H1 (cell line): ENCODE results near the gene LDAH. TPM values are rescaled to one million over a fixed set of nuclear protein-coding genes. Genes with fewer than 3 reads are reported as not detected.

Experiments
- CTCF ChIA-PET: fragments of 300-600 bp; sonication (Branson Sonifier 250); formaldehyde crosslinking; loops from one replicate; lab custom pipeline; 2021; ENCODE audit not compliant: partially characterized antibody; lab: Charles Lee
- POLR2A ChIA-PET: fragments of 300-600 bp; sonication (Branson Sonifier 250); formaldehyde crosslinking; loops from one replicate; lab custom pipeline; 2021; ENCODE audit warnings: inconsistent platforms; ENCODE audit not compliant: partially characterized antibody; lab: Charles Lee
- DNase-seq, 2 experiments: peaks; one replicate each; pipeline versions ENCODE4 v3.0.0 to v3.0.0-alpha.2; 2010 to 2022; ENCODE audit warnings: low spot score in 2 of 2, low read depth in 1 of 2, mixed read lengths in 1 of 2
- FAIRE-seq: peaks from 2 replicates; lab custom pipeline; 2011; peaks lifted over from hg19 to GRCh38; lab: Jason Lieb, UNC
- H2AFZ ChIP-seq: 2 replicates; pipeline ENCODE4 v1.8.1; 2012; ENCODE audit warnings: low read length, inconsistent platforms
- H2AK5ac ChIP-seq: 2 replicates; pipeline ENCODE4 v1.6.1; 2013; ENCODE audit warnings: low read depth, low read length
- H2BK120ac ChIP-seq: replicated peaks from 2 replicates; pipeline ENCODE3; 2013; ENCODE audit warnings: low read depth, low read length, inconsistent platforms
- H2BK12ac ChIP-seq: 2 replicates; pipeline ENCODE4 v1.6.1; 2013; ENCODE audit warnings: low read depth, low read length
- H2BK15ac ChIP-seq: 2 replicates; pipeline ENCODE4 v1.6.1; 2013; ENCODE audit warnings: low read length
- H2BK20ac ChIP-seq: 2 replicates; pipeline ENCODE4 v1.6.1; 2013; ENCODE audit warnings: low read length
- H2BK5ac ChIP-seq: 2 replicates; pipeline ENCODE4 v1.6.1; 2013; ENCODE audit warnings: low read depth, low read length
- H3K14ac ChIP-seq: 2 replicates; pipeline ENCODE4 v1.6.1; 2013; ENCODE audit warnings: inconsistent platforms; ENCODE audit not compliant: insufficient read length
- H3K18ac ChIP-seq: 2 replicates; pipeline ENCODE4 v1.6.1; 2013; ENCODE audit warnings: low read length; ENCODE audit errors: extremely low read depth
- H3K23ac ChIP-seq: 2 replicates; pipeline ENCODE4 v1.6.1; 2013; ENCODE audit warnings: inconsistent platforms; ENCODE audit not compliant: insufficient read length
- H3K23me2 ChIP-seq: 2 replicates; pipeline ENCODE4 v1.6.1; 2013; ENCODE audit warnings: low read depth, low read length
- H3K27ac ChIP-seq: 2 replicates; pipeline ENCODE4 v1.6.1; 2011; ENCODE audit warnings: low read depth, low read length, inconsistent platforms
- H3K27me3 ChIP-seq, 4 experiments: replicated peaks in 1 of 4; 1 replicate in 1 of 4; 2 replicates in 3 of 4; pipeline versions ENCODE4 v1.6.1 to v1.8.1; 2011 to 2013; ENCODE audit warnings: low read length in 3 of 4, mild to moderate bottlenecking in 3 of 4, inconsistent platforms in 2 of 4, mixed read lengths in 2 of 4, moderate library complexity in 1 of 4; ENCODE audit not compliant: control insufficient read depth in 3 of 4, insufficient read depth in 3 of 4; ENCODE audit errors: extremely low read depth in 1 of 4
- H3K36me3 ChIP-seq, 4 experiments: 2 replicates each; pipeline versions ENCODE4 v1.6.1 to v1.8.1; 2011 to 2013; ENCODE audit warnings: mild to moderate bottlenecking in 4 of 4, low read length in 3 of 4, moderate library complexity in 2 of 4, control low read depth in 1 of 4, inconsistent platforms in 1 of 4; ENCODE audit not compliant: insufficient read depth in 4 of 4, control insufficient read depth in 2 of 4
- H3K4ac ChIP-seq: replicated peaks from 2 replicates; pipeline ENCODE3; 2013; ENCODE audit warnings: low read length, low read depth, mixed read lengths, inconsistent platforms; ENCODE audit not compliant: insufficient read length
- H3K4me1 ChIP-seq, 4 experiments: replicated peaks in 1 of 4; 1 replicate in 1 of 4; 2 replicates in 3 of 4; pipeline versions ENCODE4 v1.6.1 to v1.8.1; 2011 to 2013; ENCODE audit warnings: low read length in 3 of 4, inconsistent platforms in 2 of 4, mixed read lengths in 1 of 4; ENCODE audit not compliant: insufficient read depth in 4 of 4, control insufficient read depth in 3 of 4
- H3K4me2 ChIP-seq, 2 experiments: 2 replicates each; pipeline versions ENCODE4 v1.6.1 to v1.8.1; 2011 to 2013; ENCODE audit warnings: low read depth in 2 of 2, low read length in 2 of 2, control low read depth in 1 of 2, inconsistent platforms in 1 of 2, mild to moderate bottlenecking in 1 of 2; ENCODE audit not compliant: insufficient read depth in 1 of 2
- H3K4me3 ChIP-seq, 4 experiments: fragments of 200-600, 300-600 bp in 1 of 4; sonication (generic), shearing (Covaris generic), sonication (Bioruptor Twin) in 1 of 4; 2 replicates each; pipeline versions ENCODE4 v1.5.1 to v1.8.1; 2011 to 2016; ENCODE audit warnings: low read length in 4 of 4, low read depth in 3 of 4, control low read depth in 2 of 4, inconsistent platforms in 2 of 4, mild to moderate bottlenecking in 2 of 4, mixed read lengths in 1 of 4, moderate library complexity in 1 of 4; ENCODE audit not compliant: insufficient read depth in 2 of 4; ENCODE audit errors: extremely low read depth in 1 of 4
- H3K56ac ChIP-seq: replicated peaks from 2 replicates; pipeline ENCODE3; 2013; ENCODE audit warnings: low read depth, mild to moderate bottlenecking, mixed read lengths, low read length, inconsistent platforms; ENCODE audit not compliant: insufficient read length
- H3K79me1 ChIP-seq: 2 replicates; pipeline ENCODE4 v1.6.1; 2013; ENCODE audit warnings: low read depth, low read length, control low read depth
- H3K79me2 ChIP-seq, 2 experiments: 2 replicates each; pipeline versions ENCODE4 v1.6.1 to v1.8.1; 2012 to 2013; ENCODE audit warnings: low read length in 2 of 2, mild to moderate bottlenecking in 2 of 2, inconsistent platforms in 1 of 2; ENCODE audit not compliant: insufficient read depth in 2 of 2, control insufficient read depth in 1 of 2
- H3K9ac ChIP-seq, 4 experiments: replicated peaks in 1 of 4; 1 replicate in 1 of 4; 2 replicates in 3 of 4; pipeline versions ENCODE4 v1.6.1 to v1.8.1; 2011 to 2013; ENCODE audit warnings: low read depth in 3 of 4, low read length in 3 of 4, control low read depth in 2 of 4, mild to moderate bottlenecking in 2 of 4, moderate library complexity in 2 of 4, inconsistent platforms in 1 of 4; ENCODE audit errors: extremely low read depth in 1 of 4
- H3K9me3 ChIP-seq, 2 experiments: 2 replicates each; pipeline versions ENCODE4 v1.6.1 to v1.8.1; 2012 to 2013; ENCODE audit warnings: mild to moderate bottlenecking in 2 of 2, moderate library complexity in 2 of 2, control low read depth in 1 of 2, inconsistent platforms in 1 of 2, low read depth in 1 of 2, low read length in 1 of 2, mixed read lengths in 1 of 2; ENCODE audit not compliant: insufficient read depth in 2 of 2
- H4K20me1 ChIP-seq, 2 experiments: replicated peaks in 1 of 2; 2 replicates each; pipeline versions ENCODE3 to v1.8.1; 2011 to 2013; ENCODE audit warnings: inconsistent platforms in 2 of 2, low read length in 2 of 2, mild to moderate bottlenecking in 1 of 2; ENCODE audit not compliant: insufficient read depth in 2 of 2, control insufficient read depth in 1 of 2
- H4K5ac ChIP-seq: 2 replicates; pipeline ENCODE4 v1.6.1; 2013; ENCODE audit warnings: low read length, low read depth, mixed read lengths, inconsistent platforms; ENCODE audit not compliant: insufficient read length
- H4K8ac ChIP-seq: 2 replicates; pipeline ENCODE4 v1.8.0; 2013; ENCODE audit warnings: mild to moderate bottlenecking, moderate library complexity, low read length, inconsistent platforms; ENCODE audit not compliant: insufficient read depth; ENCODE audit errors: extremely low read depth
- H4K91ac ChIP-seq: replicated peaks from 2 replicates; pipeline ENCODE3; 2013; ENCODE audit warnings: low read length, mixed read lengths, inconsistent platforms; ENCODE audit not compliant: insufficient read length
- ASH2L ChIP-seq: fragments of 200-600, 300-600 bp; sonication (generic); IDR thresholded peaks from one replicate; pipeline ENCODE4 v1.7.1; 2017; ENCODE audit warnings: low read length
- CBX5 ChIP-seq: fragments of 300-800, 300-1000 bp; sonication (generic); IDR thresholded peaks from 2 replicates; pipeline ENCODE4 v1.7.1; 2016; ENCODE audit warnings: antibody characterized with exemption, low read length, low read depth
- CREB1 ChIP-seq: IDR thresholded peaks from 2 replicates; pipeline ENCODE4 v1.6.1; 2012; ENCODE audit warnings: inconsistent platforms
- EZH2 ChIP-seq: fragments of 200-600 bp; sonication (generic); IDR thresholded peaks from 2 replicates; pipeline ENCODE4 v1.7.1; 2012; ENCODE audit warnings: low read depth, mild to moderate bottlenecking, moderate library complexity, low read length, inconsistent platforms; ENCODE audit not compliant: severe bottlenecking
- HDAC6 ChIP-seq: IDR thresholded peaks from one replicate; pipeline ENCODE4 v1.7.1; 2012; ENCODE audit warnings: low read depth, mild to moderate bottlenecking, inconsistent platforms, low read length, moderate library complexity
- RXRA ChIP-seq: IDR thresholded peaks from 2 replicates; pipeline ENCODE4 v1.6.1; 2011; ENCODE audit warnings: low read depth, mild to moderate bottlenecking, low read length, moderate library complexity; ENCODE audit not compliant: insufficient read depth
- SIN3A ChIP-seq, 2 experiments: IDR thresholded peaks in 1 of 2; conservative IDR thresholded peaks in 1 of 2; 2 replicates each; pipeline ENCODE4 v1.6.1; 2011 to 2012; ENCODE audit warnings: low read length in 2 of 2, improper control_type of control experiment in 1 of 2, low read depth in 1 of 2, mild to moderate bottlenecking in 1 of 2
- SUZ12 ChIP-seq: fragments of 200-600 bp; sonication (generic); IDR thresholded peaks from 2 replicates; pipeline ENCODE4 v1.6.1; 2012; ENCODE audit warnings: mild to moderate bottlenecking, inconsistent platforms, low read length, moderate library complexity, mixed read lengths
- TAF7 ChIP-seq: optimal IDR thresholded peaks from 2 replicates; pipeline ENCODE3; 2011; ENCODE audit warnings: low read depth, mild to moderate bottlenecking, inconsistent platforms, low read length, moderate library complexity, borderline replicate concordance
- TBP ChIP-seq: IDR thresholded peaks from 2 replicates; pipeline ENCODE4 v1.6.1; 2011; ENCODE audit warnings: low read depth, low read length, improper control_type of control experiment
- WGBS, 2 experiments: shearing (Covaris generic) in 1 of 2; methylation state at CpG; one replicate each; pipeline versions ENCODE4 v1.1.6 to v1.1.7; 2013 to 2015; ENCODE audit warnings: low lambda C conversion rate in 2 of 2, mixed read lengths in 2 of 2, inconsistent platforms in 1 of 2, low coverage in 1 of 2, missing lambda C conversion rate in 1 of 2; ENCODE audit not compliant: insufficient replicate concordance in 2 of 2, insufficient coverage in 1 of 2, insufficient read length in 1 of 2; ENCODE audit errors: extremely low coverage in 1 of 2, missing lambda C conversion rate in 1 of 2; 5-methylcytosine and 5-hydroxymethylcytosine counted together
- polyA plus RNA-seq, 7 experiments: library from polyadenylated mRNA; depleted of rRNA in 3 of 7; stranded (reverse) in 5 of 7; unstranded in 2 of 7; fragments of >200 nt in 5 of 7; fragments of 200-250 nt in 2 of 7; gene quantifications; 1 replicate in 5 of 7; 2 replicates in 1 of 7; 4 replicates in 1 of 7; pipeline versions ENCODE4 v1.2.1 to v1.2.3, GENCODE V29; 2011 to 2013; ENCODE audit warnings: missing spikeins in 2 of 7, mixed read lengths in 2 of 7
- total RNA-seq: library from RNA; stranded (reverse); fragmentation: NEBNext Ultra II Directional; extraction: Animal tissue kit (Norgen Biotek cat#: 25700); gene quantifications from 2 replicates; pipeline ENCODE4 v1.2.1, GENCODE V29; 2021
- TF ChIP-seq, protein P1 (sequence below), 3 experiments: IDR thresholded peaks; 1 replicate in 2 of 3; 2 replicates in 1 of 3; pipeline versions ENCODE4 v1.5.1 to v1.6.1; 2011; ENCODE audit warnings: low read length in 3 of 3, mild to moderate bottlenecking in 3 of 3, inconsistent platforms in 2 of 3, low read depth in 1 of 3, moderate library complexity in 1 of 3; ENCODE audit not compliant: insufficient read depth in 1 of 3; ENCODE audit errors: control extremely low read depth in 1 of 3

The LDAH gene
- total and polyA plus RNA-seq, 2 of the 8 experiments (the other 6 are each of a cell fraction or from before 2014, with no cell fraction given): 10.9 to 26.3 TPM

- Histone ChIP-seq H3K27me3 (peaks cover 0 to 4% (median under 1%) of the 10 kb centered on the region in 4 experiments; a peak in 4 of 7 replicates), H4K5ac (no peak overlapping the region), H2BK120ac (no peak overlapping the region), H2BK20ac (no peak overlapping the region), H3K14ac (no peak overlapping the region), H2AFZ (no peak overlapping the region), H3K4me3 (no peak overlapping the region), H3K23me2 (peaks cover 7% of the 10 kb centered on the region; the same call in 1 of the 2 replicates), H2AK5ac (no peak overlapping the region), H3K27ac (no peak overlapping the region), H3K56ac (no peak overlapping the region), H3K23ac (no peak overlapping the region), H3K79me1 (no peaks in the 10 kb centered on the region), H2BK15ac (no peak overlapping the region), H3K4me1 (peaks cover 0 to 11% (median 7%) of the 10 kb centered on the region in 4 experiments; a peak in 5 of 7 replicates), H4K91ac (no peak overlapping the region), H2BK12ac (no peak overlapping the region), H4K20me1 (no peaks in the 10 kb centered on the region), H3K9me3 (no peaks in the 10 kb centered on the region), H3K9ac (no peak overlapping the region)
- CTCF ChIA-PET: interaction anchor here (0.6 to 13.1 kb wide), 20 partner anchors 10 to 765 kb away, joined by 3 to 261 read pairs (median 7); partner anchors contain the start of genes APOB and RHOB
- FAIRE-seq: no peak
- TF ChIP-seq RXRA: no peak
- TF ChIP-seq, protein P1, sequence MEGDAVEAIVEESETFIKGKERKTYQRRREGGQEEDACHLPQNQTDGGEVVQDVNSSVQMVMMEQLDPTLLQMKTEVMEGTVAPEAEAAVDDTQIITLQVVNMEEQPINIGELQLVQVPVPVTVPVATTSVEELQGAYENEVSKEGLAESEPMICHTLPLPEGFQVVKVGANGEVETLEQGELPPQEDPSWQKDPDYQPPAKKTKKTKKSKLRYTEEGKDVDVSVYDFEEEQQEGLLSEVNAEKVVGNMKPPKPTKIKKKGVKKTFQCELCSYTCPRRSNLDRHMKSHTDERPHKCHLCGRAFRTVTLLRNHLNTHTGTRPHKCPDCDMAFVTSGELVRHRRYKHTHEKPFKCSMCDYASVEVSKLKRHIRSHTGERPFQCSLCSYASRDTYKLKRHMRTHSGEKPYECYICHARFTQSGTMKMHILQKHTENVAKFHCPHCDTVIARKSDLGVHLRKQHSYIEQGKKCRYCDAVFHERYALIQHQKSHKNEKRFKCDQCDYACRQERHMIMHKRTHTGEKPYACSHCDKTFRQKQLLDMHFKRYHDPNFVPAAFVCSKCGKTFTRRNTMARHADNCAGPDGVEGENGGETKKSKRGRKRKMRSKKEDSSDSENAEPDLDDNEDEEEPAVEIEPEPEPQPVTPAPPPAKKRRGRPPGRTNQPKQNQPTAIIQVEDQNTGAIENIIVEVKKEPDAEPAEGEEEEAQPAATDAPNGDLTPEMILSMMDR (IDR thresholded peaks at IDR 0.05; ENCODE audit: control extremely low read depth in 1 of 3, insufficient read depth in 1 of 3, low read depth in 1 of 3, low read length in 3 of 3): no peak
- TF ChIP-seq CREB1: no peak
- TF ChIP-seq ASH2L: no peak
- no peak for TF ChIP-seq HDAC6
- no peak for TF ChIP-seq TAF7
- TF ChIP-seq TBP: no peak
- TF ChIP-seq EZH2: no peak
- TF ChIP-seq SUZ12: no peak
- no peak for TF ChIP-seq SIN3A (conservative IDR thresholded peaks at IDR 0.05 in 1 of 2, IDR thresholded peaks at IDR 0.05 in 1 of 2; ENCODE audit: low read depth in 1 of 2, low read length in 2 of 2)
- no peak for TF ChIP-seq CBX5
- TF ChIP-seq, all 59 proteins: peak for 0
- H3K4ac ChIP-seq: no peak overlapping the region
- no peaks in the 10 kb centered on the region for H3K36me3 ChIP-seq
- no peaks in the 10 kb centered on the region for H3K79me2 ChIP-seq
- no peak overlapping the region for H3K4me2 ChIP-seq
- WGBS, 2 experiments: 91% methylated on average over 9 of the region's 9 CpGs; no CpG with 5 or more reads in 1 of the 2 experiments
- H4K8ac ChIP-seq: no peak overlapping the region
- no peak for DNase-seq
- no peak overlapping the region for H3K18ac ChIP-seq
- POLR2A ChIA-PET: interaction anchor here (0.9 to 1.1 kb wide), 2 partner anchors 9 to 202 kb away, joined by 3 to 6 read pairs; partner anchors contain the start of gene RHOB
- H2BK5ac ChIP-seq: no peak overlapping the region
These were observed 174.1 kb downstream of the LDAH start for GRCh38 chr2:20648831-20649230.
